ENCODE measurements around the gene TSPAN11.

DNA sequence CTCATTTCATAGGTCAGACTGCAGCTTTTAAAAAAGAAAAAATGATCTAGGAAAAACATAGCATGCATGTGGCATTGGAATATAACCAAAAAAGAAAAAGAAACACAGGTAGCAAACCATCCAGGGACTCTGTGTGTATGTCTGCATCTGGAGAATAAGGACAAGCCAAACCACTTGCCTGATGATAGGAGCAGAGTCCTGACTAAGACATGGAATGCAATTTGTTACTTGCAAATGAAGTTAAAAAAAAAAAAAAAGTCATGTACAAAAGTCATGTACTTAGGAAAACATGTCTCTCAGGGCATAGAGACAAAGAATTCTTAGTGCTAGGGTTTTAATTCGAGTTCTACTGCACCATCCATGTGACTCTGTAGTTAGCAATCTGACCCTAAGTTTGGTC lies 15.9 kb downstream of the TSPAN11 start:
- TF ChIP-seq CTCF (conservative IDR thresholded peaks at IDR 0.05; ENCODE audit: low read length): no peak
- no peak for TF ChIP-seq EZH2phosphoT487 (IDR thresholded peaks at IDR 0.05; ENCODE audit: borderline replicate concordance)
